Measurements from ENCODE around the gene CHMP4A. TPM values are rescaled to one million over a fixed set of nuclear protein-coding genes. Genes with fewer than 3 reads are reported as not detected.

Gene CHMP4A
- total and polyA plus RNA-seq, 2 of the 13 experiments (the other 11 are each of a cell fraction or from before 2014, with no cell fraction given): 83.6 to 113 TPM

GRCh38 chr14:24160850-24161804 is 52.2 kb downstream of the CHMP4A start, which contains the start of gene IRF9 (continued):
- TF ChIP-seq, protein P1, sequence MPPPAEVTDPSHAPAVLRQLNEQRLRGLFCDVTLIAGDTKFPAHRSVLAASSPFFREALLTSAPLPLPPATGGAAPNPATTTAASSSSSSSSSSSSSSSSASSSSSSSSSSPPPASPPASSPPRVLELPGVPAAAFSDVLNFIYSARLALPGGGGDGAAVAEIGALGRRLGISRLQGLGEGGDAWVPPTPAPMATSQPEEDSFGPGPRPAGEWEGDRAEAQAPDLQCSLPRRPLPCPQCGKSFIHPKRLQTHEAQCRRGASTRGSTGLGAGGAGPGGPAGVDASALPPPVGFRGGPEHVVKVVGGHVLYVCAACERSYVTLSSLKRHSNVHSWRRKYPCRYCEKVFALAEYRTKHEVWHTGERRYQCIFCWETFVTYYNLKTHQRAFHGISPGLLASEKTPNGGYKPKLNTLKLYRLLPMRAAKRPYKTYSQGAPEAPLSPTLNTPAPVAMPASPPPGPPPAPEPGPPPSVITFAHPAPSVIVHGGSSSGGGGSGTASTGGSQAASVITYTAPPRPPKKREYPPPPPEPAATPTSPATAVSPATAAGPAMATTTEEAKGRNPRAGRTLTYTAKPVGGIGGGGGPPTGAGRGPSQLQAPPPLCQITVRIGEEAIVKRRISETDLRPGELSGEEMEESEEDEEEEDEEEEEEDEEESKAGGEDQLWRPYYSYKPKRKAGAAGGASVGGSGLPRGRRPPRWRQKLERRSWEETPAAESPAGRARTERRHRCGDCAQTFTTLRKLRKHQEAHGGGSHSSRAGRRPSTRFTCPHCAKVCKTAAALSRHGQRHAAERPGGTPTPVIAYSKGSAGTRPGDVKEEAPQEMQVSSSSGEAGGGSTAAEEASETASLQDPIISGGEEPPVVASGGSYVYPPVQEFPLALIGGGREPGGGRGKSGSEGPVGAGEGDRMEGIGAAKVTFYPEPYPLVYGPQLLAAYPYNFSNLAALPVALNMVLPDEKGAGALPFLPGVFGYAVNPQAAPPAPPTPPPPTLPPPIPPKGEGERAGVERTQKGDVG (CRISPR knock-in tag; IDR thresholded peaks at IDR 0.05; ENCODE audit: borderline replicate concordance): peak; percentile 98; the same call in 1 of the 2 replicates
- peak; percentile 99 for TF ChIP-seq ZMAT3 (CRISPR knock-in tag; conservative IDR thresholded peaks at IDR 0.05)
- TF ChIP-seq SALL1 (CRISPR knock-in tag; IDR thresholded peaks at IDR 0.05): peak; percentile 100
- TF ChIP-seq NFE2L2 (IDR thresholded peaks at IDR 0.05; ENCODE audit: low read length): peak; percentile 11; the same call in 1 of the 2 replicates
- TF ChIP-seq ZNF10 (CRISPR knock-in tag; IDR thresholded peaks at IDR 0.05; ENCODE audit: borderline replicate concordance, low read depth): no peak
- TF ChIP-seq, protein P2, sequence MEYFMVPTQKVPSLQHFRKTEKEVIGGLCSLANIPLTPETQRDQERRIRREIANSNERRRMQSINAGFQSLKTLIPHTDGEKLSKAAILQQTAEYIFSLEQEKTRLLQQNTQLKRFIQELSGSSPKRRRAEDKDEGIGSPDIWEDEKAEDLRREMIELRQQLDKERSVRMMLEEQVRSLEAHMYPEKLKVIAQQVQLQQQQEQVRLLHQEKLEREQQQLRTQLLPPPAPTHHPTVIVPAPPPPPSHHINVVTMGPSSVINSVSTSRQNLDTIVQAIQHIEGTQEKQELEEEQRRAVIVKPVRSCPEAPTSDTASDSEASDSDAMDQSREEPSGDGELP (IDR thresholded peaks at IDR 0.05; ENCODE audit: borderline replicate concordance, low read depth): peak; percentile 83
- TF ChIP-seq NCOA2 (CRISPR knock-in tag; IDR thresholded peaks at IDR 0.05): peak; percentile 98
- TF ChIP-seq ZXDC (CRISPR knock-in tag; IDR thresholded peaks at IDR 0.05): peak; percentile 87; the same call in 1 of the 2 replicates
- 0 out of 2 replicates have a peak, but pooled peaks have one; percentile 90 for TF ChIP-seq NFAT5 (CRISPR knock-in tag; IDR thresholded peaks at IDR 0.05)
- TF ChIP-seq CBX1 (IDR thresholded peaks at IDR 0.05; ENCODE audit: low read depth): peak; percentile 95
- TF ChIP-seq ZBTB21 (CRISPR knock-in tag; IDR thresholded peaks at IDR 0.05): peak; percentile 83
- peak; percentile 96 for TF ChIP-seq ZSCAN21 (CRISPR knock-in tag; IDR thresholded peaks at IDR 0.05; ENCODE audit: borderline replicate concordance)

Measured in HepG2 (cell line).